ENCODE measurements around the gene SPINK9.

DNA sequence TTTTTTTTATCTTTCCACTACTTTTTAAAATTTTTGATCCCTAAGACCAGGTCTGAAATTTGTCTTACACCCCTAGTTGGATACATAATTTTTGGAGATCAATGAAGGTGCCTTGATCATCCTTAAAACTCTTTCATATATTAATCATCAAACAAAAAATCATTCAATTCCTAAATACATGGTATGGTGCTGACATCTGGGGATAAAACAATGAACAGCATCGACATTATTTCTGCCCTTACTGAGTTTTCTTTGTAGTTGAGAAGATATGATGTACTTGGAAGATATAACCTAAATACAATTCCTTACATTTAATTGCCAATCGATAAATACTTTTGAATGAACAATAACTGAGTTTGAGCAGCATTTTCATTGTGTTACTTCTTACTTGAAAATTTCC is 18.3 kb downstream of the SPINK9 start:
- TF ChIP-seq, protein P1, sequence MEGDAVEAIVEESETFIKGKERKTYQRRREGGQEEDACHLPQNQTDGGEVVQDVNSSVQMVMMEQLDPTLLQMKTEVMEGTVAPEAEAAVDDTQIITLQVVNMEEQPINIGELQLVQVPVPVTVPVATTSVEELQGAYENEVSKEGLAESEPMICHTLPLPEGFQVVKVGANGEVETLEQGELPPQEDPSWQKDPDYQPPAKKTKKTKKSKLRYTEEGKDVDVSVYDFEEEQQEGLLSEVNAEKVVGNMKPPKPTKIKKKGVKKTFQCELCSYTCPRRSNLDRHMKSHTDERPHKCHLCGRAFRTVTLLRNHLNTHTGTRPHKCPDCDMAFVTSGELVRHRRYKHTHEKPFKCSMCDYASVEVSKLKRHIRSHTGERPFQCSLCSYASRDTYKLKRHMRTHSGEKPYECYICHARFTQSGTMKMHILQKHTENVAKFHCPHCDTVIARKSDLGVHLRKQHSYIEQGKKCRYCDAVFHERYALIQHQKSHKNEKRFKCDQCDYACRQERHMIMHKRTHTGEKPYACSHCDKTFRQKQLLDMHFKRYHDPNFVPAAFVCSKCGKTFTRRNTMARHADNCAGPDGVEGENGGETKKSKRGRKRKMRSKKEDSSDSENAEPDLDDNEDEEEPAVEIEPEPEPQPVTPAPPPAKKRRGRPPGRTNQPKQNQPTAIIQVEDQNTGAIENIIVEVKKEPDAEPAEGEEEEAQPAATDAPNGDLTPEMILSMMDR (conservative IDR thresholded peaks at IDR 0.05; ENCODE audit: low read length) = no peak
- TF ChIP-seq EZH2phosphoT487 (IDR thresholded peaks at IDR 0.05; ENCODE audit: borderline replicate concordance) = no peak

Measured in Loucy (cell line).